K562 (cell line): Measurements from ENCODE around the gene TOMT. TPM values are rescaled to one million over a fixed set of nuclear protein-coding genes. Genes with fewer than 3 reads are reported as not detected.

Source experiments
- C11orf30 ChIP-seq: fragments of 450-650 bp; IDR thresholded peaks from 2 replicates; pipeline ENCODE4 v1.6.1; 2016; ENCODE audit warnings: low read depth, mild to moderate bottlenecking
- CREM ChIP-seq: IDR thresholded peaks from 2 replicates; pipeline ENCODE4 v1.6.1; 2014; ENCODE audit warnings: antibody characterized with exemption, low read depth
- DACH1 ChIP-seq: fragments of 450-650 bp; IDR thresholded peaks from 2 replicates; pipeline ENCODE4 v1.6.1; 2018; ENCODE audit not compliant: partially characterized antibody
- EHMT2 ChIP-seq: fragments of 450-650 bp; IDR thresholded peaks from 2 replicates; pipeline ENCODE4 v1.6.1; 2018; ENCODE audit warnings: antibody characterized with exemption
- FOXM1 ChIP-seq, 2 experiments: fragments of 450-650 bp in 1 of 2; sonication (generic) in 1 of 2; formaldehyde crosslinking in 1 of 2; IDR thresholded peaks; 2 replicates each; pipeline versions ENCODE4 v1.6.1 to v1.9.0; 2017 to 2022; ENCODE audit warnings: low read depth in 2 of 2, mild to moderate bottlenecking in 2 of 2, missing genetic modification reagents in 1 of 2, moderate library complexity in 1 of 2
- GATA2 ChIP-seq: sonication (generic); formaldehyde crosslinking; IDR thresholded peaks from 2 replicates; pipeline ENCODE4 v1.4.0; 2020; ENCODE audit warnings: mild to moderate bottlenecking, missing genetic modification reagents
- HDAC3 ChIP-seq: fragments of 450-650 bp; IDR thresholded peaks from 2 replicates; pipeline ENCODE4 v1.6.1; 2018; ENCODE audit warnings: borderline replicate concordance, mild to moderate bottlenecking, moderate library complexity; ENCODE audit not compliant: partially characterized antibody
- KAT7 ChIP-seq: sonication (generic); formaldehyde crosslinking; IDR thresholded peaks from 2 replicates; pipeline ENCODE4 v1.8.0; 2022; ENCODE audit warnings: missing genetic modification reagents, mild to moderate bottlenecking, borderline replicate concordance
- LARP7 ChIP-seq: fragments of 450-650 bp; IDR thresholded peaks from 2 replicates; pipeline ENCODE4 v1.6.1; 2016
- LEF1 ChIP-seq: fragments of 450-650 bp; IDR thresholded peaks from 2 replicates; pipeline ENCODE4 v1.6.1; 2016; ENCODE audit warnings: mild to moderate bottlenecking
- NFATC3 ChIP-seq: fragments of 450-650 bp; IDR thresholded peaks from 2 replicates; pipeline ENCODE4 v1.6.1; 2017; ENCODE audit warnings: mild to moderate bottlenecking
- NR2F6 ChIP-seq: fragments of 450-650 bp; formaldehyde crosslinking; IDR thresholded peaks from 2 replicates; pipeline ENCODE4 v1.4.0; 2020; ENCODE audit warnings: mild to moderate bottlenecking
- PRMT5 ChIP-seq: sonication (generic); formaldehyde crosslinking; IDR thresholded peaks from 2 replicates; pipeline ENCODE4 v1.5.0; 2020; ENCODE audit warnings: missing genetic modification reagents
- RCOR1 ChIP-seq, 2 experiments: IDR thresholded peaks; 2 replicates each; pipeline ENCODE4 v1.6.1; 2012; ENCODE audit warnings: low read depth in 2 of 2, low read length in 2 of 2, borderline replicate concordance in 1 of 2, improper control_type of control experiment in 1 of 2
- SIRT6 ChIP-seq: IDR thresholded peaks from one replicate; pipeline ENCODE4 v1.6.1; 2012; ENCODE audit warnings: low read depth, mild to moderate bottlenecking, control low read depth, inconsistent platforms, low read length, moderate library complexity
- TAF7 ChIP-seq: fragments of 450-650 bp; IDR thresholded peaks from 2 replicates; pipeline ENCODE4 v1.6.1; 2016; ENCODE audit warnings: missing genetic modification characterization, missing compliant biosample characterization
- TEAD1 ChIP-seq, 2 experiments: fragments of 450-650 bp in 1 of 2; sonication (generic) in 1 of 2; formaldehyde crosslinking; IDR thresholded peaks; 2 replicates each; pipeline versions ENCODE4 v1.4.0 to v1.8.0; 2020 to 2022; ENCODE audit warnings: mild to moderate bottlenecking in 2 of 2, missing genetic modification reagents in 1 of 2
- TOE1 ChIP-seq, 2 experiments: fragments of 450-650 bp in 1 of 2; sonication (generic) in 1 of 2; formaldehyde crosslinking in 1 of 2; IDR thresholded peaks; 2 replicates each; pipeline versions ENCODE4 v1.7.1 to v1.8.0; 2016 to 2022; ENCODE audit warnings: borderline replicate concordance in 2 of 2, mild to moderate bottlenecking in 2 of 2, antibody characterized with exemption in 1 of 2, inconsistent platforms in 1 of 2, low read depth in 1 of 2, missing genetic modification reagents in 1 of 2, moderate library complexity in 1 of 2
- ZNF263 ChIP-seq: sonication (generic); formaldehyde crosslinking; IDR thresholded peaks from 2 replicates; pipeline ENCODE4 v1.8.0; 2022; ENCODE audit warnings: mild to moderate bottlenecking, missing genetic modification reagents, borderline replicate concordance
- ZNF282 ChIP-seq: sonication (generic); formaldehyde crosslinking; IDR thresholded peaks from 2 replicates; pipeline ENCODE4 v1.8.1; 2023; ENCODE audit warnings: missing genetic modification reagents
- ZNF696 ChIP-seq: fragments of 250-450 bp; sonication (Bioruptor Pico); conservative IDR thresholded peaks from 2 replicates; pipeline ENCODE4 v1.4.0; 2020; ENCODE audit warnings: mild to moderate bottlenecking, moderate library complexity
- polyA plus RNA-seq, 8 experiments: library from polyadenylated mRNA; depleted of rRNA in 4 of 8; stranded (reverse) in 5 of 8; unstranded in 3 of 8; fragments of >200 nt; fragmentation: Nextera tagmentation in 2 of 8; fragmentation: Illumina TruSeq in 1 of 8; extraction: Ambion mirVana in 2 of 8; extraction: Trizol in 1 of 8; gene quantifications; 2 replicates each; pipeline versions ENCODE4 v1.2.1 to v1.2.3, GENCODE V29; 2011 to 2014; ENCODE audit warnings: inconsistent platforms in 1 of 8, missing spikeins in 1 of 8
- total RNA-seq, 7 experiments: library from RNA; depleted of rRNA in 6 of 7; stranded (reverse); fragments of >200 nt in 6 of 7; fragmentation: Illumina TruSeq in 2 of 7; extraction: Trizol in 2 of 7; gene quantifications; 2 replicates each; pipeline versions ENCODE4 v1.2.1 to v1.2.3, GENCODE V29; 2011 to 2021; ENCODE audit warnings: low replicate concordance in 1 of 7
- TF ChIP-seq, protein P1 (sequence below): fragments of 450-650 bp; IDR thresholded peaks from 2 replicates; pipeline ENCODE4 v1.6.1; 2016; ENCODE audit warnings: missing biosample characterization, missing genetic modification characterization
- TF ChIP-seq, protein P2 (sequence below): sonication (generic); formaldehyde crosslinking; IDR thresholded peaks from 2 replicates; pipeline ENCODE4 v1.9.0; 2022; ENCODE audit warnings: mild to moderate bottlenecking, missing genetic modification reagents

TOMT gene
- total and polyA plus RNA-seq, 9 of the 15 experiments (the other 6 are each of a cell fraction or from before 2014, with no cell fraction given) = not detected

DNA sequence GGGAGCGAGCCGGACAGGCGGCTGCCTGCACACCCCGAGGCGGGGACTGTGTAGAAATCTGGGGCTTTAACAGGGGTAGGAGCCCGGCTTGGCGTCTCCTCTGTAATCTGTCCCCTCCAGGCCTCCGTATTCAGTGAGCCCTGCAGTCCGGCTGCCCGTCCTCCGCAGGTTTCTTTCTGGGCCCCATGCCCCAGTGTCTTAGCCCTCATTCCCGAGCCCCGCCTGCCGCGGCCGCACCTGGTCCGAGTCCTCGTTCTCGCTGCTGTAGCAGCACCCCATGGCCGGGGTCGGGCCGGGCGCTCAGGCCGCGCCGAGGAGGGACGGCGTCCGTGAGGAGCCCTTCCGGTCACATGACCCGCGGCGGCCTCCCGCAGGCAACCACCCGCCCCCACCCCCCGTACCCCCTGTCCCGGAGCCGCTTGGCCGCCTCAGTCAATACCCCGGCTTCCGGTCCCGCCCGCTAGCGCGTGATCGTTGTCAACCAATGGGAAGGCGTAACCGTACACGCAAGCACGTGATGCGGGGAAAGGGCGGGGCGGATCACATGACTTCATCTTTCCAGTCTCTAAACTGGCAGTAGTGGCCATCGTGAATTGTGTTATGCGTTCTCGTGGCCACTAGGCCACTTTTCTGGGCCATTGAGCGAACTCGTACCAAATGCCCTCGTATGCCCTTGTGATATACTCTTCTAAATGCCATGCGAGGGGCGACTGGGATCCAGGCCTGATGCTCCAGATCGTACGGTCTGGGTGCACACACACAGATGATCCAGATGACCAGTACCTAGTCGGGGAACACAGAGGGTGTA, 2.6 kb upstream of the TOMT start, which contains the start of gene LAMTOR1 (continued):
- TF ChIP-seq HDAC3 (no peak), LEF1 (peak; percentile 53; the same call in 1 of the 2 replicates), NR2F6 (CRISPR knock-in tag) (no peak), EHMT2 (peak; percentile 50; the same call in 1 of the 2 replicates), CREM (peak; percentile 50), TOE1 (IDR thresholded peaks at IDR 0.05; ENCODE audit: borderline replicate concordance) (peak; percentile 99), TOE1 (CRISPR knock-in tag; IDR thresholded peaks at IDR 0.05; ENCODE audit: borderline replicate concordance, low read depth) (0 out of 2 replicates have a peak, but pooled peaks have one; percentile 40), TEAD1 (CRISPR knock-in tag; IDR thresholded peaks at IDR 0.05) (peak; percentile 6 to 67; a peak in 1 of 4 replicates), NFATC3 (no peak), FOXM1 (IDR thresholded peaks at IDR 0.05; ENCODE audit: low read depth) (no peak), FOXM1 (CRISPR knock-in tag; IDR thresholded peaks at IDR 0.05; ENCODE audit: low read depth) (peak; percentile 60; the same call in 1 of the 2 replicates), DACH1 (no peak), ZNF282 (CRISPR knock-in tag) (no peak), RCOR1 (IDR thresholded peaks at IDR 0.05; ENCODE audit: borderline replicate concordance in 1 of 2, low read depth in 2 of 2, low read length in 2 of 2) (peak in 1 of 2 experiments; percentile 59; a peak in 1 of 4 replicates), TAF7 (tag) (peak; percentile 64), KAT7 (peak; percentile 33; the same call in 1 of the 2 replicates), SIRT6 (no peak), ZNF263 (CRISPR knock-in tag) (peak; percentile 6; the same call in 1 of the 2 replicates), ZNF696 (CRISPR knock-in tag) (no peak), PRMT5 (CRISPR knock-in tag) (0 out of 2 replicates have a peak, but pooled peaks have one; percentile 17), C11orf30 (peak; percentile 79), LARP7 (no peak), GATA2 (CRISPR knock-in tag) (no peak)
- TF ChIP-seq, protein P1, sequence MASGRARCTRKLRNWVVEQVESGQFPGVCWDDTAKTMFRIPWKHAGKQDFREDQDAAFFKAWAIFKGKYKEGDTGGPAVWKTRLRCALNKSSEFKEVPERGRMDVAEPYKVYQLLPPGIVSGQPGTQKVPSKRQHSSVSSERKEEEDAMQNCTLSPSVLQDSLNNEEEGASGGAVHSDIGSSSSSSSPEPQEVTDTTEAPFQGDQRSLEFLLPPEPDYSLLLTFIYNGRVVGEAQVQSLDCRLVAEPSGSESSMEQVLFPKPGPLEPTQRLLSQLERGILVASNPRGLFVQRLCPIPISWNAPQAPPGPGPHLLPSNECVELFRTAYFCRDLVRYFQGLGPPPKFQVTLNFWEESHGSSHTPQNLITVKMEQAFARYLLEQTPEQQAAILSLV (tag) = no peak
- TF ChIP-seq, protein P2, sequence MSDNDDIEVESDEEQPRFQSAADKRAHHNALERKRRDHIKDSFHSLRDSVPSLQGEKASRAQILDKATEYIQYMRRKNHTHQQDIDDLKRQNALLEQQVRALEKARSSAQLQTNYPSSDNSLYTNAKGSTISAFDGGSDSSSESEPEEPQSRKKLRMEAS (CRISPR knock-in tag) = peak; percentile 91
